BLaER1 (cell line): ENCODE data around the gene KMT2E.

Experiments
- H3K27ac ChIP-seq: shearing (Covaris generic); formaldehyde crosslinking; 2 replicates; pipeline ENCODE4 v1.8.1; 2022
- H3K27me3 ChIP-seq: shearing (Covaris generic); formaldehyde crosslinking; 2 replicates; pipeline ENCODE4 v1.8.1; 2022
- H3K36me3 ChIP-seq: shearing (Covaris generic); formaldehyde crosslinking; 2 replicates; pipeline ENCODE4 v1.8.1; 2022
- H3K4me1 ChIP-seq: shearing (Covaris generic); formaldehyde crosslinking; 2 replicates; pipeline ENCODE4 v1.8.1; 2022
- H3K4me2 ChIP-seq: shearing (Covaris generic); formaldehyde crosslinking; 2 replicates; pipeline ENCODE4 v1.8.1; 2022
- H3K4me3 ChIP-seq: shearing (Covaris generic); formaldehyde crosslinking; 2 replicates; pipeline ENCODE4 v1.8.1; 2022
- H3K9ac ChIP-seq: shearing (Covaris generic); formaldehyde crosslinking; 2 replicates; pipeline ENCODE4 v1.8.1; 2022
- H3K9me3 ChIP-seq: shearing (Covaris generic); formaldehyde crosslinking; 2 replicates; pipeline ENCODE4 v1.8.1; 2022
- H4K20me1 ChIP-seq: shearing (Covaris generic); formaldehyde crosslinking; 2 replicates; pipeline ENCODE4 v1.8.1; 2022
- Cebpa-rat ChIP-seq: shearing (Covaris generic); IDR thresholded peaks from 2 replicates; pipeline ENCODE4 v1.8.1; 2022

KMT2E gene

DNA sequence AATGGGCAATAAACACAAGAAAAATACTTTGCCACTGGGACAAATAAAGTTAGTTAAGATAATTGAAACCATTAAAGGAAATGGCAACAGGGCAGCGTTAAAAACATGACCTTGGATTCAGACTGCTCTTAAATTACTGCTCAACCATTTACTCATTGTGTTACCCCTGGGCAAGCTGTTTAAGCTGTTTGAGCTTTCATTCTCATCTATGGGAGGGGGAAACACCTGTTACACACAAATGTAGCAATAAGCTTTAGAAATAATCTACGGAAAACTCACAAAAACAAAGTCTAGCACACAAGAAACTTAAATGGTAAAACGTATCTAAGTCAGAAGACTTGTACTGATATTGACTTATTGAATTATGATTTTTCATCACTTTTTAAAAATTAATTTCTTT lies 137.1 kb downstream of the KMT2E start:
- Histone ChIP-seq H3K9ac (no peak overlapping the region), H3K27ac (no peak overlapping the region)

DNA sequence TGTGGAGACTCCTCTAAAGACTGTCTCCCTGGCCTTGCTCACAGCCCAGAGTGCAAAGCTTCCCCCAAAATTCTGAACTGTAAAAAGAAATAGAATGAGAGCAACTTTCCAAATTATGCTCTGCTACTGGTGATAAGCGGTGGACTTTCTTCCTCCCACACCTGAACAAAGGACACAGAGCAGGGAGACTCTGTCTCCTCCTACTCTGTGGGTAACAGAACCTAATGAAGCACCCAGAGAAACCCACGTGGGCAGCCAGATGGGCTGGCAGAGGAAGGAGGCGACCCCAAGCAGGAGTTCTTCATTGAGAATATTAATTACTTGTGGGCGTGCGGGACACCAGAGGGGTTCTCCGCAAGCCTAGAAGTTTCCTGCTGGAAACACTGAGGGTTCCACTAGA lies 139.5 kb downstream of the KMT2E start:
- Histone ChIP-seq H3K9ac (no peak overlapping the region), H3K9me3 (no peaks in the 10 kb centered on the region), H3K4me2 (no peak overlapping the region), H3K27me3 (no peaks in the 10 kb centered on the region), H3K36me3 (peaks cover 44% of the 10 kb centered on the region), H3K4me1 (no peaks in the 10 kb centered on the region), H3K27ac (no peak overlapping the region), H3K4me3 (no peak overlapping the region), H4K20me1 (no peaks in the 10 kb centered on the region)
- TF ChIP-seq Cebpa-rat: no peak

More for the DNA sequence above, 137.1 kb downstream of the KMT2E start:
- H3K27me3 ChIP-seq: no peaks in the 10 kb centered on the region
- H3K9me3 ChIP-seq: no peaks in the 10 kb centered on the region
- H3K4me3 ChIP-seq: no peak overlapping the region
- no peak overlapping the region for H3K4me2 ChIP-seq
- H3K4me1 ChIP-seq: no peaks in the 10 kb centered on the region
- H4K20me1 ChIP-seq: no peaks in the 10 kb centered on the region
- H3K36me3 ChIP-seq: peaks cover 31% of the 10 kb centered on the region
- no peak for TF ChIP-seq Cebpa-rat

DNA sequence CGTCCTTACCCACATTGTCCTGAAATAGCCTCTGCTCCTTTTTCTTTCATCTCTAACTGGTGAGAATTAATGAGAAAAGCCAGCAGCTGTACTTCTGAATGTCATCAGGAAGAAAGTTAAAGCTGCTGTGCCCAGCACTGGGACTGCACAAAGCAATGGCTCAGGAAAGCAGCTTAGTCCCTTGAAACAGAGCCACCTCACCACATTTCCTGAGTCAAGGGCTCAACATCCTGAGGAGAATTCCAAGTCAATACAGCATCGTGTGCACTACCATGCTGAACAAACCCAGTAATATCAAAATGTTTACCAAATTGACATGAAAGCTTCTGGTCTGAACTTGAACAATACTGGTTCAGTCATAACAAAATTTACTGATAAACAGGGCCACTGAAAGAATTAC lies 140.1 kb downstream of the KMT2E start:
- H3K9ac ChIP-seq: no peak overlapping the region
- peaks cover 44% of the 10 kb centered on the region for H3K36me3 ChIP-seq
- no peaks in the 10 kb centered on the region for H3K4me1 ChIP-seq
- H3K9me3 ChIP-seq: no peaks in the 10 kb centered on the region
- H3K27me3 ChIP-seq: no peaks in the 10 kb centered on the region
- no peak overlapping the region for H3K4me2 ChIP-seq
- H3K27ac ChIP-seq: no peak overlapping the region
- TF ChIP-seq Cebpa-rat: no peak
- H3K4me3 ChIP-seq: no peak overlapping the region
- H4K20me1 ChIP-seq: no peaks in the 10 kb centered on the region

DNA sequence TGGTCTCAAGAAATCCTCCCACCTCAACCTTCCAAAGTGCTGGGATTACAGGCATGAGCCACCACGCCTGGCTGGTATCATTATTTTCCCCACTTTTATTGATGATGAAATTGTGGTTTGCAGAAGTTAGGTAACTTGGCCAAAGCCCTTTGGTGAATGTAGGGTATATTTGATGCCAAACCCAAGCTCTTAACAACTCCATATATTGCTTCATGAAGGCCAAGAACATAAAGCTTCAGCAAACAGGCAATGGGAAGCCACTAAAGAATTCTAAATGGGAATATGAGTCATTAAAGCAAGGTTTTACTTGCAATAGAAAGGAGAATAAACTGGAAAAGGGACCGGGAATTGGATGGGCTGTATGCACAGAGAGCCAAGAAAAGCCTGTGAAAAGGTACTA lies 142.7 kb downstream of the KMT2E start:
- H4K20me1 ChIP-seq: no peaks in the 10 kb centered on the region
- H3K9ac ChIP-seq: no peak overlapping the region
- H3K4me1 ChIP-seq: no peaks in the 10 kb centered on the region
- peaks cover 44% of the 10 kb centered on the region for H3K36me3 ChIP-seq
- no peak overlapping the region for H3K4me3 ChIP-seq
- no peak overlapping the region for H3K4me2 ChIP-seq
- no peak for TF ChIP-seq Cebpa-rat
- H3K9me3 ChIP-seq: no peaks in the 10 kb centered on the region
- no peaks in the 10 kb centered on the region for H3K27me3 ChIP-seq
- no peak overlapping the region for H3K27ac ChIP-seq

DNA sequence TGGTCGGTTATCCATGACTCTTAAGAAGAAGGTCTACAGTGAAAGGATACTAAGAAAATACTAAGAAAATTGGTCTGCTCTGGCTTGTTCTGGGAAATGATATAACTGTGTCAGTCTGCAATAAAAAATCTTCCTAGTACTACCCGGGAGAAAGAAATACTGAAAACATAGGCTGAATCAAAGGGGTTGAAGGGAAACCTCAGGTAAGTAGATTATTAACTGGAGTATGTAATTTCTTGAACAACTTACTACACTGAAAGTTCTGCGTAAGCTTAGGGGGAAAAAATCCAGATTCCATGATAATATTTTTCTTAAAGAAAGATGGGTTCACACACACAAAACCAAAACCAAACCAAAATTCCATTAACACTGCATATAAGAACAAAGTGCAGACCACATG lies 143.3 kb downstream of the KMT2E start:
- Histone ChIP-seq H4K20me1 (no peaks in the 10 kb centered on the region), H3K4me1 (no peaks in the 10 kb centered on the region), H3K27ac (no peak overlapping the region), H3K4me2 (no peak overlapping the region), H3K27me3 (no peaks in the 10 kb centered on the region), H3K36me3 (peaks cover 44% of the 10 kb centered on the region), H3K9me3 (no peaks in the 10 kb centered on the region), H3K9ac (no peak overlapping the region), H3K4me3 (no peak overlapping the region)
- TF ChIP-seq Cebpa-rat: no peak

DNA sequence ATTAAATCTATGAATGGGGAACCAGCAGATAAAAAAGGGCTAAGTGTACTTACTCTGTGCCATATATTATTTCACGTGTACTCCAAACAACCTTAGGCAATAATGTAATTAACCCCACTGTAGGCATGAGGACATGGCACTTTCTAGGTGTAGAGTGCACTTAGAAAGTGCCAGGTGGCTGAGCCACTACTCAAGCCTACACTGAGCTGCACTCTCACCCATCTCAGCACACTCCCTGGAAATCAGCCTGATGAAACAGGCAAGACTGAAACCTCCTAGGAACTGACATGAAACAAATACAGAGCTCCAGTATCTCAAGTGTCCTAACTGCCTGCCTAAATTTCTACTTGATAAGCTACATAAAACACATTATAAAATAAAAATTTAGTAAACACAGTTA lies 147.4 kb downstream of the KMT2E start:
- Histone ChIP-seq H3K4me2 (no peak overlapping the region), H3K4me1 (no peaks in the 10 kb centered on the region), H3K9ac (no peak overlapping the region), H3K9me3 (peaks cover 8% of the 10 kb centered on the region), H3K4me3 (no peak overlapping the region), H3K27ac (no peak overlapping the region), H3K27me3 (no peaks in the 10 kb centered on the region), H3K36me3 (peaks cover 53% of the 10 kb centered on the region), H4K20me1 (no peaks in the 10 kb centered on the region)
- no peak for TF ChIP-seq Cebpa-rat
